ENCODE results near the gene PTCD3.
A peak's percentile ranks its signal among the peaks of the same experiment; 100 is the strongest.

The PTCD3 gene

GRCh38 chr2:86082756-86083155 is 23.3 kb upstream of the PTCD3 start:
- no peak for DNase-seq

- DNase-seq, result peak; percentile 7
These were observed 17.8 kb upstream of the PTCD3 start for GRCh38 chr2:86087936-86088850.

- no peak for DNase-seq
These were observed 11.8 kb upstream of the PTCD3 start for GRCh38 chr2:86094229-86094628.

- no peak for DNase-seq
These were observed 8.7 kb upstream of the PTCD3 start for GRCh38 chr2:86097114-86097896.

GRCh38 chr2:86097913-86098312 is 8.1 kb upstream of the PTCD3 start:
- DNase-seq, result no peak

- DNase-seq, result no peak
These were observed 3.9 kb upstream of the PTCD3 start for GRCh38 chr2:86102157-86102556.

- peak; percentile 86 for DNase-seq
These were observed 625 bp upstream of the PTCD3 start, which contains the start of gene POLR1A for GRCh38 chr2:86105252-86105968. Gene POLR1A (minus strand): TSS chr2:86105886. CDS start chr2:86105776, 110 bp downstream.

GRCh38 chr2:86107031-86107430 is 996 bp downstream of the PTCD3 start:
- no peak for DNase-seq

GRCh38 chr2:86118130-86118529 is 12.1 kb downstream of the PTCD3 start:
- no peak for DNase-seq

- DNase-seq, result no peak
These were observed 17.4 kb downstream of the PTCD3 start for GRCh38 chr2:86123328-86123925.

GRCh38 chr2:86124683-86125082 is 18.6 kb downstream of the PTCD3 start:
- no peak for DNase-seq

- DNase-seq, result no peak
These were observed 28.7 kb downstream of the PTCD3 start for GRCh38 chr2:86134709-86135108.

GRCh38 chr2:86135653-86136052 is 29.6 kb downstream of the PTCD3 start:
- no peak for DNase-seq

- DNase-seq, result no peak
These were observed 30.1 kb downstream of the PTCD3 start for GRCh38 chr2:86136141-86136540.

GRCh38 chr2:86138736-86139625 is 32.9 kb downstream of the PTCD3 start:
- no peak for DNase-seq

- no peak for DNase-seq
These were observed 33.9 kb downstream of the PTCD3 start for GRCh38 chr2:86139981-86140380.

- no peak for DNase-seq
These were observed 34.9 kb downstream of the PTCD3 start for GRCh38 chr2:86140969-86141392.

- no peak for DNase-seq
These were observed 36.6 kb downstream of the PTCD3 start for GRCh38 chr2:86142436-86143257.

- no peak for DNase-seq
These were observed 37.3 kb downstream of the PTCD3 start for GRCh38 chr2:86143307-86143706.

- DNase-seq, result no peak
These were observed 38.1 kb downstream of the PTCD3 start for GRCh38 chr2:86143926-86144685.

Measured in CD4-positive, alpha-beta T cell treated with Interleukin-12 subunit alpha and Interleukin-12 subunit beta, for 1 hour (primary cell).